GM19239 (cell line): ENCODE measurements around the gene SACM1L.
"Not testable (repeated sequence)": the region's sequence is repeated elsewhere in the genome, so short reads cannot be mapped to it uniquely, and the experiment has no call there.

Experiments used
- DNase-seq: peaks from one replicate; pipeline ENCODE4 v3.0.0; 2011; ENCODE audit warnings: low spot score; ENCODE audit not compliant: insufficient read length
- FAIRE-seq: peaks from 2 replicates; lab custom pipeline; 2011; peaks lifted over from hg19 to GRCh38; lab: Jason Lieb, UNC

Gene SACM1L

GRCh38 chr3:45736707-45737106, 47.5 kb downstream of the SACM1L start:
- no peak for DNase-seq
- no peak for FAIRE-seq

- no peak for DNase-seq
- FAIRE-seq: no peak
These were observed 48.0 kb downstream of the SACM1L start for GRCh38 chr3:45737234-45737633.

GRCh38 chr3:45739991-45740390, 50.8 kb downstream of the SACM1L start:
- no peak for FAIRE-seq
- DNase-seq: no peak

GRCh38 chr3:45741247-45741646, 52.1 kb downstream of the SACM1L start:
- DNase-seq (no peak), FAIRE-seq (no peak)

GRCh38 chr3:45741742-45742460, 52.7 kb downstream of the SACM1L start:
- no peak for DNase-seq
- no peak for FAIRE-seq

- no peak for DNase-seq
- FAIRE-seq: no peak
These were observed 53.4 kb downstream of the SACM1L start for GRCh38 chr3:45742461-45743089.

GRCh38 chr3:45746165-45746776, 57.1 kb downstream of the SACM1L start:
- no peak for DNase-seq

GRCh38 chr3:45746777-45747622, 57.8 kb downstream of the SACM1L start:
- no peak for DNase-seq
- no peak for FAIRE-seq

More at GRCh38 chr3:45746165-45746776, 57.1 kb downstream of the SACM1L start:
- no peak for FAIRE-seq

GRCh38 chr3:45748068-45748467, 58.9 kb downstream of the SACM1L start:
- no peak for DNase-seq
- no peak for FAIRE-seq

GRCh38 chr3:45749036-45749600, 59.9 kb downstream of the SACM1L start:
- not testable (repeated sequence) for DNase-seq
- FAIRE-seq: peak; percentile 18

- DNase-seq (no peak), FAIRE-seq (no peak)
These were observed 60.7 kb downstream of the SACM1L start for GRCh38 chr3:45749880-45750279.

GRCh38 chr3:45751537-45752242, 62.5 kb downstream of the SACM1L start:
- FAIRE-seq (no peak), DNase-seq (no peak)

GRCh38 chr3:45753095-45753494, 63.9 kb downstream of the SACM1L start:
- DNase-seq: no peak
- no peak for FAIRE-seq

- no peak for FAIRE-seq
- no peak for DNase-seq
These were observed 65.3 kb downstream of the SACM1L start for GRCh38 chr3:45754461-45754860.

- no peak for FAIRE-seq
- no peak for DNase-seq
These were observed 66.9 kb downstream of the SACM1L start for GRCh38 chr3:45756055-45756454.

- not testable (repeated sequence) for FAIRE-seq, DNase-seq
These were observed 67.9 kb downstream of the SACM1L start for GRCh38 chr3:45757141-45757540.

GRCh38 chr3:45758871-45759270, 69.7 kb downstream of the SACM1L start:
- FAIRE-seq (no peak), DNase-seq (no peak)

- FAIRE-seq: no peak
These were observed 70.7 kb downstream of the SACM1L start for GRCh38 chr3:45759851-45760250.

GRCh38 chr3:45760878-45761711, 71.9 kb downstream of the SACM1L start:
- DNase-seq (peak; percentile 72), FAIRE-seq (peak; percentile 89)

More at GRCh38 chr3:45759851-45760250, 70.7 kb downstream of the SACM1L start:
- DNase-seq: no peak
